Dendritic cell treated with granulocyte-macrophage colony-stimulating factor and Interleukin-4, amounts not matched to agents 40 ng/mL and 50 ng/mL, for 4 days (primary cell): Measurements from ENCODE around the gene TRIM24.

ENCODE experiments used
- H3K27ac Mint-ChIP-seq: one replicate; pipeline ENCODE4 v1.8.0; 2022; ENCODE audit warnings: mild to moderate bottlenecking, mixed read lengths
- H3K27me3 Mint-ChIP-seq: one replicate; pipeline ENCODE4 v1.8.0; 2022; ENCODE audit warnings: mild to moderate bottlenecking, mixed read lengths
- H3K36me3 Mint-ChIP-seq: one replicate; pipeline ENCODE4 v1.8.0; 2022; ENCODE audit warnings: low read depth, mixed read lengths
- H3K4me1 Mint-ChIP-seq: one replicate; pipeline ENCODE4 v1.8.0; 2022; ENCODE audit warnings: low read depth, mixed read lengths
- H3K4me3 Mint-ChIP-seq: one replicate; pipeline ENCODE4 v1.8.0; 2022; ENCODE audit warnings: mild to moderate bottlenecking, moderate library complexity, mixed read lengths
- H3K9me3 Mint-ChIP-seq: one replicate; pipeline ENCODE4 v1.8.0; 2022; ENCODE audit warnings: mixed read lengths
- intact Hi-C: fragments of 100-400 bp; cut with micrococcal nuclease; formaldehyde crosslinking; loops from one replicate; pipeline ENCODE4 v1.15.0; 2022

The TRIM24 gene

DNA sequence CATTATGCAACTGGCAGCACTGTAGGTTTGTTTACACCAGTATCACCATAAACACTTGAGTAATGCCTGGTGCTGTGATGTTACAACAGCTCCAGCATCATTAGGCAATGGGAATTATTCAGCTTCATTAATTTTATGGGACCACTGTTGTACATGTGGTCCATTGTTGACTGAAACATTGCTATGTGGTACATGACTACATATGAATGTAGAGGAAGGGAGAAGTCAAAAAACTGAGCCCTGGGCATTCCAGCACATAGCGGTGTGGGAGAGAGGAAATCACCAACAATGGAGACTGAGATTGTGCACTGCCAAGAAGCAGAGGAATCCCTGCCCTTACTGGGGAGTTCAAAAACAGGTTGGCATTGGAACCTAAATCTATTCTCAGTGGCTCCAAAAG, 89.0 kb downstream of the TRIM24 start:
- no peaks in the 10 kb centered on the region for H3K27me3 Mint-ChIP-seq
- peaks cover 92% of the 10 kb centered on the region for H3K36me3 Mint-ChIP-seq
- no peak overlapping the region for H3K27ac Mint-ChIP-seq
- peaks cover 8% of the 10 kb centered on the region for H3K4me1 Mint-ChIP-seq
- H3K9me3 Mint-ChIP-seq, result peaks cover 40% of the 10 kb centered on the region
- no peak overlapping the region for H3K4me3 Mint-ChIP-seq
- intact Hi-C loops, result no loop called here

DNA sequence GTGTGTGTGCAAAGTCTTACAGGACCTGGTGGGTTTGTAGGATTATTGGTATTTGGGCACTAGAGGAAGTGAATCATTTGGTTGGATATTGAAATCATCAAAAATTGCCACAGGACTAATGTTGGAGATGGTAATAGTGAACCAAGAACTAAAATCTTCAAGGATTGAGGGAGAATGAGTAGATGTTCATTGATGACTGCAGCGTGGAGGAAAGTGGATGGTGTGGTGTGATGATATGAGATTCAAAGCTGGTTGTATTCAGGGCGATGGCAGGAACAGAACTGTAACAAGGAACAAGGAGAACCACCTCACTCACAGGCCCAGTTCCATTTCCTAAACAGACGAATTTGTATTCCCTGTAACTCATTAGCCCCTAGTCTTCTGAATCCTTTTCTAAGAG, 90.3 kb downstream of the TRIM24 start:
- Mint-ChIP-seq H3K9me3 (peaks cover 35% of the 10 kb centered on the region), H3K36me3 (peaks cover 92% of the 10 kb centered on the region), H3K27ac (no peak overlapping the region), H3K27me3 (no peaks in the 10 kb centered on the region), H3K4me3 (no peak overlapping the region), H3K4me1 (peaks cover 8% of the 10 kb centered on the region)
- intact Hi-C loops, result no loop called here

DNA sequence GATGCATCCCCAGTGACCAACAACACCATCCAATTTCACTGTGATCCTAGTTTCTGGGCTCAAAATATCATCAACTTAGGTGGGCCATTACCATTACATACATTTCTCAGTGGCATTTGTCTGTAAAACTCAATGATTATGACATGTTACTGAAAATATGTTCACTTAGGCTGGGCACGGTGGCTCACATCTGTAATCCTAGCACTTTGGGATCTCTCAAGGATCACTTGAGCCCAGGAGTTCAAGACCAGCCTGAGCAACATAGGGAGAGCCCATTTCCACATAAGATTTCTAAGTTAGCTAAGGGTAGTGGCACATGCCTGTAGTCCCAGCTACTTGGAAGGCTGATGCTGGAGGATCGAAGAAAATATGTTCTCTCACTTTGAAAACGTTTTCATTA, 91.0 kb downstream of the TRIM24 start:
- Mint-ChIP-seq H3K4me1 (peaks cover 8% of the 10 kb centered on the region), H3K27me3 (no peaks in the 10 kb centered on the region), H3K27ac (no peak overlapping the region), H3K4me3 (no peak overlapping the region), H3K9me3 (peaks cover 32% of the 10 kb centered on the region), H3K36me3 (peaks cover 92% of the 10 kb centered on the region)
- intact Hi-C loops, result no loop called here

DNA sequence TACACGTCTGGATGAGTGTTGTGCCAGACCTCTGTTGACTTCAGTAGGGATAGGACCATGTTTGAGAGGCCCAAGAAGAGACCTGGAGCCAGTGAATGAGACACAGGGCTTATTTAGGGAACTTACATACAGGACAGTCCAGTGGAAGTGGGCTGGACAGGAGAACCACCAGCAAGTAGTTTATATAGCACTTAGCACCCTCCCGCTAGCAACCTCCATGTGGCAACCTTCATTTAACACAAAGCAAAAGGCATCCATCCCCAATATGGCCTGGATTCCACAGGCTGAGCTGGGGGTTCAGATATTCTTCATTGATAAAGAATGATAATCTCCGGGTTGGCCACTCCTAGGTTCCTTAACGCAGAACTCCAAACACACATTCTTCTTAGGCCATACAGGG, 93.7 kb downstream of the TRIM24 start:
- peaks cover 55% of the 10 kb centered on the region for H3K9me3 Mint-ChIP-seq
- H3K27ac Mint-ChIP-seq, result no peak overlapping the region
- H3K4me1 Mint-ChIP-seq, result peaks cover 8% of the 10 kb centered on the region
- no peak overlapping the region for H3K4me3 Mint-ChIP-seq
- no peaks in the 10 kb centered on the region for H3K27me3 Mint-ChIP-seq
- peaks cover 93% of the 10 kb centered on the region for H3K36me3 Mint-ChIP-seq
- intact Hi-C loops, result no loop called here

DNA sequence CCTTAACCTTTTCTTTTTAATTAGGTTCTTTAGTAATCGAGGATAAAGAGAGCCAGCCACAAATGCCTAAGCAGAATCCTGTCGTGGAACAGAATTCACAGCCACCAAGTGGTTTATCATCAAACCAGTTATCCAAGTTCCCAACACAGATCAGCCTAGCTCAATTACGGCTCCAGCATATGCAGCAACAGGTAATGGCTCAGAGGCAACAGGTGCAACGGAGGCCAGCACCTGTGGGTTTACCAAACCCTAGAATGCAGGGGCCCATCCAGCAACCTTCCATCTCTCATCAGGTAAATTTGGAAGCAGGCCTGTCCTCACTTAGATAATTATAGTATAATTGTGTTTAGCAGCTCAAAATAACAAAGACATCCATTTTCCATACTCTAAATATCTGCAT, 94.6 kb downstream of the TRIM24 start:
- Mint-ChIP-seq H3K4me1 (peaks cover 4% of the 10 kb centered on the region), H3K27ac (no peak overlapping the region), H3K36me3 (peaks cover 93% of the 10 kb centered on the region), H3K27me3 (no peaks in the 10 kb centered on the region), H3K4me3 (no peak overlapping the region), H3K9me3 (peaks cover 56% of the 10 kb centered on the region)
- intact Hi-C loops, result no loop called here

DNA sequence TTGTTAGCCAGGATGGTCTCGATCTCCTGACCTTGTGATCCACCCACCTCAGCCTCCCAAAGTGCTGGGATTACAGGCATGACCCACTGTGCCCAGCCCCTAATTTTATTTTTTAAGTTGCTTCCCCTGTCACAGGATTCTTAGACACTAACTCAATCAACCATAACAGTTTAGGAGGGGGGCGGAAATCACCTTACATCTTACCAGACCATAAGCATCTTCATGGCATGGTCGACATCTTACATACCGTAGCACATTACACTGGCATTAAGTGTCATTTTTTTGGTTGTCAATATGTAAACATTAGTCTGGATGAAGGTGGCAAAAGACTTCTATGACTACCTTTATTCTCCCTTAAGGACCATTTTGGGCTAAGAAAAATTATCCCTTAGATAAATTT, 95.6 kb downstream of the TRIM24 start:
- intact Hi-C loops, result no loop called here
- Mint-ChIP-seq H3K9me3 (peaks cover 57% of the 10 kb centered on the region), H3K4me1 (no peaks in the 10 kb centered on the region), H3K4me3 (no peak overlapping the region), H3K27me3 (no peaks in the 10 kb centered on the region), H3K27ac (no peak overlapping the region), H3K36me3 (peaks cover 93% of the 10 kb centered on the region)

DNA sequence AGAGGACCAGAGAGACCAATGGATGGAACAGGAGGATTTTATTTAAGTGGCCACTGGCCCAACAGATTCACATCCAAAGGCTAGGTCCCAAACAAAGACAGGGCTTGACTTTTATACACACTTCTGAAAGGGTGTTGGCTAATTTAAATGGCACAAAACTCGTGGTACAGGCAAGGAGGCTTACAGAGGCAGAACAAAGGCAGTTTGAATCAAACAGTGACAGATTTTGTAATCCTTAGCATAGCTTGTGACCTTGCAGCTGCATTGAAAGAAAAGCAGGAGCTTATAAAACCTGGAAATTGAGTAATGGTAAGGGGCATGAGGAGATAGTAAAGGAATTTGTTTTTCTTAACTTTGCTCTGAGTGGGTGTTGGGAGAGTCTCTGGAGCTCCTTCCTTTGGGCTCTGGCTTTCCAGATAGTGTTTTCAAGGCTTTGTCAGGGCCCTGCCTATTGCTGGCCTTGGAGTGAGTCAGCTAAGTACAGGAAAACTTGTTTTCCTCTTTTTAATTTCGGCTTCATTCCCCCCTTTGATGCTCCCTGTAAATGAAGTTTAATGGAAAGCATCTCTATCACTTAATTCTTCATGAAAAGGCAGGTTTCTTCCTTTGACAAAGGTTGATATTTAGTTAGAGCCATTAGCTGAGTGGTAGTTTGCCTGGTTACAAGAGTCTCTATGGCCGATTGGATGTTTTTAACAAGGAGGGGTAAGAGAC, 96.9 kb downstream of the TRIM24 start:
- Mint-ChIP-seq H3K27me3 (no peaks in the 10 kb centered on the region), H3K9me3 (peaks cover 70% of the 10 kb centered on the region), H3K4me3 (no peak overlapping the region), H3K4me1 (no peaks in the 10 kb centered on the region), H3K27ac (no peak overlapping the region), H3K36me3 (peaks cover 96% of the 10 kb centered on the region)
- intact Hi-C loops, result no loop called here

DNA sequence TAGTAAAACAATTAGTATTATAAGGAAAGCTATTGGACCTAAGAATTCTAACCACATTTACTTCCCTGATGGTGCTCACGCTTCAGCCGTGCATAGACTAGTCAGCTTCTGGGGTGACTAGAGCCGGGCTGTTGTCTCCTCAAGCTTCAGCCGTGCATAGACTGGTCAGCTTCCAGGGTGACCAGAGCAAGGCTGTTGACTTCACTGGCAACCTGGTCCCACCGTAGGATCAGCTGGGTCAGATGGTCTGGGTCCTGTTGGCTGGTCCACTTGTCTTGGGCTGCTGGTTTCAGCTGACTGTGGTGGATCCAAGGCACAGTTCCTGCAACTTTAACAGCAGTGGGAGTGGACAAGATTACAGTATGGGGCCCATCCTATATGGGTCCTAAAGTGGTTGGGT, 99.4 kb downstream of the TRIM24 start:
- Mint-ChIP-seq H3K27me3 (no peaks in the 10 kb centered on the region), H3K36me3 (peaks cover 100% of the 10 kb centered on the region), H3K9me3 (peaks cover 94% of the 10 kb centered on the region), H3K4me1 (no peaks in the 10 kb centered on the region), H3K4me3 (no peak overlapping the region), H3K27ac (no peak overlapping the region)
- intact Hi-C loops, result no loop called here

DNA sequence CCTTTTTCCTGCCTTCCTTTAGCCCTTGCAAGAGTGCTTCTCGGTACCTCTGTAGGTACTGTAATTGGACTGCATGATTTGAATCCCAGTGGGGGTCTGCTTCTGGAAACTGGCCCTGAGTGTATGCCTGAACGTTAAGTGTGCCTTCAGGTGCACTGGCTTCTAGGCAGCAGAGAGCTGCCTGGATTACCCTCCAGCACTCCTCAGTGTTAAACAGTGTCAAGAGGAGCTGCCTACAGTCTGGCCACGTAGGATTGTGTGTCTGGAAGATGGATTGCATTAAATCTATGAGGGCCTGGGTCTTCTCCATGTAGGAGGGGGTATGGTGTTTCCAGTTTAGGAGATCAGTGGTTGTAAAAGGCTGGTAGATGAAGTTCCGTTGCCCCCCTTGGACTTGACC, 103.7 kb downstream of the TRIM24 start:
- H3K27ac Mint-ChIP-seq, result no peak overlapping the region
- intact Hi-C loops, result no loop called here
- no peaks in the 10 kb centered on the region for H3K27me3 Mint-ChIP-seq
- H3K9me3 Mint-ChIP-seq, result peaks cover 74% of the 10 kb centered on the region
- H3K36me3 Mint-ChIP-seq, result peaks cover 94% of the 10 kb centered on the region
- H3K4me1 Mint-ChIP-seq, result no peaks in the 10 kb centered on the region
- peak overlapping the region; percentile 26 for H3K4me3 Mint-ChIP-seq

DNA sequence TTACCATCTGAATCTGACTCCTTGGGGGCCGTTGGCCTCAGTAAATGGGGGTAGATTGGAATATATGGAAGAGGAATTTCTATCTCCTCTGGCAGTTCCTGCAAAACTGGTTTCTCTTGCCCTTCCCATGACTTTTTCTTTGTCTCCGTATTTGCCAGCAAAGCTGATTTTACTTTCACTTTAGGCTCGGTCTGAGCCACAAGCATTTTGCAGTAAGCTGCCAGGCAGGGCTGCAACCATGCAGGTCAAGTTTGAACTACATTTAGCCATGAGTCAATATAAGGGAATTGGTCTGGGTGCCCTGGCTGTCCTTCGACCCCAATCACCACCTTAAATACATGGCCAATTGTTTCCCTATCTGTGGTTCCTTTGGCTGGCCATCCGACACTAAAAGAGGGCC, 104.3 kb downstream of the TRIM24 start:
- H3K27ac Mint-ChIP-seq, result peak overlapping the region; percentile 8
- H3K27me3 Mint-ChIP-seq, result no peaks in the 10 kb centered on the region
- H3K36me3 Mint-ChIP-seq, result peaks cover 91% of the 10 kb centered on the region
- no peaks in the 10 kb centered on the region for H3K4me1 Mint-ChIP-seq
- peak overlapping the region; percentile 26 for H3K4me3 Mint-ChIP-seq
- intact Hi-C loops, result no loop called here
- peaks cover 68% of the 10 kb centered on the region for H3K9me3 Mint-ChIP-seq

DNA sequence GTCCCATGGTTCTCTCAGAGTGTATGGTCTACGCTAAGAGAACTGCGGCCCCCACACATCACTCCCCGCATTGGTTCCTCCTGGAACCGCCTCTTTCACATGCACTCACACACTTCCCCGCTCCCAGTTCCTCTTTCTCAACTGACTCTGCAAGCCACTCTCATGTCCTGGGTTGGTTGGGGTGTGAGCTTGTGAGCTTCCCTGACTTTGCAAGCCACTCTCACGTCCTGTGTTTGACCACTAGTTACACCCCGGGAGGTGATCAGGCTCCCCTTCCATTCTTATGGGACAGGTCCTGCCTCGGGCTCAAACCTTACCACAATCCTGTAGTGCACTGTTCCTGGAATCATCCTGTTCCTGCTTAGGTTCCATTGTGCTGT, 105.0 kb downstream of the TRIM24 start:
- Mint-ChIP-seq H3K9me3 (peaks cover 61% of the 10 kb centered on the region), H3K27me3 (no peaks in the 10 kb centered on the region), H3K36me3 (peaks cover 91% of the 10 kb centered on the region), H3K27ac (peak overlapping the region; percentile 8), H3K4me3 (peak overlapping the region; percentile 58), H3K4me1 (no peaks in the 10 kb centered on the region)
- intact Hi-C loops, result no loop called here

DNA sequence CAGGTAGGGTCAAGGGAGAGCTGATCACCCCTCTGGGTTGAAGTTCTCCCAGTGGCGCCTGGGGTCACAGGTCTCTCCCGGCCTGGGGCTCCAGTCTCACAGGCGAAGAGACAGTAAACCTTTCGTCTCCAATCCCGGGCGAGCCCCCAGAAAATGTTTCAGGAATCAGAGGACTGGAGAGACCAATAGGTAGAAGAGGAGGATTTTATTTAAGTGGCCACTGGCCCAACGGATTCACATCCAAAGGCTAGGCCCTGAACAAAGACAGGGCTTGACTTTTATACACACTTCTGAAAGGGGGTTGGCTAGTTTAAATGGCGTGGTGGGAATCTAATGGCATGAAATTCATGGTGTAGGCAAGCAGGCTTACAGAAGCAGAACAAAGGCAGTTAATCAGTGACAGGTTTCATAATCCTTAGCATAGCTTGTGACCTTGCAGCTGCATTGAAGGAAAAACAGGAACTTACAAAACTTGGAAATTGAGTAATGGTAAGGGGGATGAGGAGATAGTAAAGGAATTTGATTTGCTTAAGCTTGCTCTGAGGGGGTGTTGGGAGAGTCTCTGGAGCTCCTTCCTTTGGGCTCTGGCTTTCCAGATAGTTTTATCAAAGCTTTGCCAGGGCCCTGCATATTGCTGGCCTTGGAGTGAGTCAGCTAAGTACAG, 105.5 kb downstream of the TRIM24 start:
- Mint-ChIP-seq H3K27ac (no peak overlapping the region), H3K27me3 (no peaks in the 10 kb centered on the region), H3K4me1 (no peaks in the 10 kb centered on the region), H3K36me3 (peaks cover 90% of the 10 kb centered on the region), H3K9me3 (peaks cover 56% of the 10 kb centered on the region), H3K4me3 (no peak overlapping the region)
- intact Hi-C loops, result no loop called here

DNA sequence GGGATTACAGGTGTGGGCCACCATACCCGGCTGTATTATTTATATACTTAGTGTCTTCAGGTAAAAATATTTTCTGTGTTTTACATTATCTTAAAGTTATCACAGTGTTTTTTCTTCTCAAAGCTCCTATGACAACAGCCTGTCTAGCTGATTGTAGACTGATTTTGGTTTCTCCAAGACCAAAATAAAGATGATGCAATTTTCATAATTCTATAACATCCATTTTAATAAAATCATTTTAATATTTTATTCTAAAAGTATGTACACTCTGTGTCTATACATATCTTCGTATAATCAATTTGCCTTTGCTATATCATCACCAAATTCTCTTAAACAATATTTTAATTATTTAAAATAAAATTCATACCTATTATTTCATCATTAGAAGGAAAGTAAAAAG, 108.6 kb downstream of the TRIM24 start:
- peaks cover 26% of the 10 kb centered on the region for H3K9me3 Mint-ChIP-seq
- H3K27ac Mint-ChIP-seq, result no peak overlapping the region
- no peaks in the 10 kb centered on the region for H3K4me1 Mint-ChIP-seq
- intact Hi-C loops, result no loop called here
- H3K36me3 Mint-ChIP-seq, result peaks cover 82% of the 10 kb centered on the region
- no peak overlapping the region for H3K4me3 Mint-ChIP-seq
- no peaks in the 10 kb centered on the region for H3K27me3 Mint-ChIP-seq

DNA sequence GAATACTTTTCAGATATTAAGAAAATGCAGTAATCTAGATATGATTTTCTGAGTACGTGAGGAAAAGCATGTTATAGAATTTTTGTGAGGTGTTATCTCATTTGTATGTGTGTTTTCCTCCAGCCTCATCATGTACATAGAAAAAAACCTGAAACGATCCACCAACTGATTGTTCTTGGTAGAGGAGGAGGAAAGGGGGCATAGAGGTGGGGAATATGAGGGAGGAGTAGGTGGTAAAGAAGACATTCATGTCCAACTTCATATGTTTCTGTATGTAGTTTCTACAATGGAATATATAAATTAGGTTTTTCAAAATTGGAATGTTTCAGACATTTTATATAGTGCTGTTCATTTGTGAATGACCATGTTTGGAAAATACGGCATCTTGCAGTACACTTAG, 109.4 kb downstream of the TRIM24 start:
- Mint-ChIP-seq H3K9me3 (peaks cover 19% of the 10 kb centered on the region), H3K27ac (no peak overlapping the region), H3K27me3 (no peaks in the 10 kb centered on the region), H3K36me3 (peaks cover 82% of the 10 kb centered on the region), H3K4me1 (no peaks in the 10 kb centered on the region), H3K4me3 (no peak overlapping the region)
- intact Hi-C loops, result no loop called here

DNA sequence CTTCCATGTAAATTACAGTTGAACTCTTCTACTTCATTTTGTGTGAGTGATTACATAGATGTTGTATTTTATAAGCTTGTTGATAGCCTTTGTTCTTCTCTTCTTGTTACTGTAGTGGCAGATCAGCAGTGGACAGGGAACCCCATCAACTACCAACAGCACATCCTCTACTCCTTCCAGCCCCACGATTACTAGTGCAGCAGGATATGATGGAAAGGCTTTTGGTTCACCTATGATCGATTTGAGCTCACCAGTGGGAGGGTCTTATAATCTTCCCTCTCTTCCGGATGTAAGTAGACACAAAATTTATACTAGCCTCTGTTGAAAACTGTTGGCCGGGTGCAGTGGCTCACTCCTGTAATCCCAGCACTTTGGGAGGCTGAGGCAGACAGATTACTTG, 110.7 kb downstream of the TRIM24 start:
- no peak overlapping the region for H3K4me3 Mint-ChIP-seq
- H3K27ac Mint-ChIP-seq, result no peak overlapping the region
- peaks cover 6% of the 10 kb centered on the region for H3K9me3 Mint-ChIP-seq
- no peaks in the 10 kb centered on the region for H3K27me3 Mint-ChIP-seq
- intact Hi-C loops, result loop anchor here (10.0 kb wide), 1 partner anchor 106 kb away; the partner anchor contains the start of gene TRIM24
- no peaks in the 10 kb centered on the region for H3K4me1 Mint-ChIP-seq
- H3K36me3 Mint-ChIP-seq, result peaks cover 74% of the 10 kb centered on the region
